HG02623 (cell line): ENCODE data around the gene RTN1.

ENCODE experiments used
- ATAC-seq: cut with Tn5 transposase; IDR thresholded peaks from one replicate; pipeline ENCODE4 v1.9.1; 2021; ENCODE audit warnings: moderate library complexity; ENCODE audit not compliant: unreplicated experiment

RTN1 gene, protein sequence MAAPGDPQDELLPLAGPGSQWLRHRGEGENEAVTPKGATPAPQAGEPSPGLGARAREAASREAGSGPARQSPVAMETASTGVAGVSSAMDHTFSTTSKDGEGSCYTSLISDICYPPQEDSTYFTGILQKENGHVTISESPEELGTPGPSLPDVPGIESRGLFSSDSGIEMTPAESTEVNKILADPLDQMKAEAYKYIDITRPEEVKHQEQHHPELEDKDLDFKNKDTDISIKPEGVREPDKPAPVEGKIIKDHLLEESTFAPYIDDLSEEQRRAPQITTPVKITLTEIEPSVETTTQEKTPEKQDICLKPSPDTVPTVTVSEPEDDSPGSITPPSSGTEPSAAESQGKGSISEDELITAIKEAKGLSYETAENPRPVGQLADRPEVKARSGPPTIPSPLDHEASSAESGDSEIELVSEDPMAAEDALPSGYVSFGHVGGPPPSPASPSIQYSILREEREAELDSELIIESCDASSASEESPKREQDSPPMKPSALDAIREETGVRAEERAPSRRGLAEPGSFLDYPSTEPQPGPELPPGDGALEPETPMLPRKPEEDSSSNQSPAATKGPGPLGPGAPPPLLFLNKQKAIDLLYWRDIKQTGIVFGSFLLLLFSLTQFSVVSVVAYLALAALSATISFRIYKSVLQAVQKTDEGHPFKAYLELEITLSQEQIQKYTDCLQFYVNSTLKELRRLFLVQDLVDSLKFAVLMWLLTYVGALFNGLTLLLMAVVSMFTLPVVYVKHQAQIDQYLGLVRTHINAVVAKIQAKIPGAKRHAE

DNA sequence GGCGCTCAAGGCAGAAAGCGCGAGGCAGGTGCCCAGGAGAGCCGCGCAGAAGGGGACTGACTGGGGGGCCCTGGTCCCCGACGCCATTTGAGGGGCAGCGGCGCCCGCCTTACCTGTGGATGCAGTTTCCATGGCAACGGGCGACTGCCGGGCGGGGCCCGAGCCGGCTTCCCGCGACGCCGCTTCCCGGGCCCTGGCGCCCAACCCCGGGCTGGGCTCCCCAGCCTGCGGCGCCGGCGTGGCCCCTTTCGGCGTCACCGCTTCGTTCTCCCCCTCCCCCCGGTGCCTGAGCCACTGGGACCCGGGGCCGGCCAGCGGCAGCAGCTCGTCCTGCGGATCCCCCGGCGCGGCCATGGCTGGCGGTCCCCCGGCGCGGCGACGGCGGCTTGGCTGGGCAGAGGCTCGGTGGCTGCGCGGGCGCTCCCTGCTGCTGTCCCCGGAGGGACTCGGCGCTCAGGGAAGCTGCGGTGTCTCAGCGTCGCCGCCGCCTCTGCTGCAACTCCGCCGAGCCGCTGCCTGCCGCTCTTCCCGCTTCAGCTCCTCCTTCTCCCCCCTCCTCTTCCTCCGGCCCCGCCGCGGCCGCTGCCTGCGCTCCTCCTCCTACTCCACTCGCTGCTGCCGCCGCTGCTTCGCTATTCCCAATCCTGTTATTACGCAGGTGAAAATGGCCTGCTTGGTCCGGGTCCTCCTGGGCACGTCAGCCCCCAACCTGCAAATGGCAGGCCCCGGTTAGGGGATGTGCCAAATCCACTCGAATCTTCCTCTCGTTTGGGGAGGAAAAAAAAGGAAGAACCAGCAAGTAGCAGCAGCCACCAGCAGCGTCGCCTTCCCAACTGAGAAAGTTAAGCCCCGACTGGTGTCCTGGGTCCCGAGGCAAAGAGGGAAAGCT is at the start of gene RTN1:
Gene RTN1 (minus strand): TSS at position 500 of the 889 bp plus-strand sequence. CDS start 146 bp downstream, at position 354.
- peak; percentile 38 for ATAC-seq

DNA sequence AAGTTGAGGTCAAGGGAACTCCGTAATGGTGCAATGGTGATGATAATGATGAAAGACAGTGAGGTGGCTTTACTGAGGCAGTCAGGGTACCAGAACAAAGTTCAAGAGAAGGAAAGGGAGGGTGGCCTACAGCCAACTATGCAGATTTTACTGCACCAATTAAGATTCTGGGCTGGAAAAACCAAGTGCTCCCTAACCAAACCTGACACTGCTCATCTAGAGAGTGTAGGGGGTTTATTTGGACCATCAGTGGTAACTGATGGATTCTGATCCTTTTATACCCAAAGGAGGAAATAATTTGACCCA is 49.8 kb upstream of the RTN1 start:
- ATAC-seq: no peak

- no peak for ATAC-seq
Measured at GRCh38 chr14:59919570-59920377, 49.2 kb upstream of the RTN1 start, which contains the start of gene LRRC9. Gene LRRC9 (plus strand): TSS chr14:59920144.

GRCh38 chr14:59918824-59919569 is 48.4 kb upstream of the RTN1 start:
- no peak for ATAC-seq

GRCh38 chr14:59913187-59913586 is 42.6 kb upstream of the RTN1 start:
- no peak for ATAC-seq

DNA sequence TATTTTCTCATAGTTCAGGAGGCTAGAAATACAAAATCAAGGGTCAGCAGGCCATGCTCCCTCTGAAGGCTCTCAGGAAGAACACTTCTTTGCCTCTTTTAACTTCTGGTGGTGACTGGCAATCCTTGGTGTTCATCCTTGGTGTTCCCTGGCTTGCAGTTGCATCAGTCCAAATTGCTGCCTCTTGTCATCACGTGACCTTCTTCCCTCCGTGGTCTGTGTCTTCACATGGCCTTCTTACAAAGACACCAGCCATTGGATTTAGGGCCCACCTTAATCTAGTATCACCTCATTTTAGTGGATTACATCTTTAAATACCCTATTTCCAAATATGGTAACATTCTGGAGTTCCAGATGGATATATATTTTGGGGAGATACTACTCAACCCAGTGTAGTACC is 41.9 kb upstream of the RTN1 start:
- ATAC-seq: no peak

- ATAC-seq: no peak
Measured at GRCh38 chr14:59905188-59905587, 34.6 kb upstream of the RTN1 start.

- ATAC-seq: no peak
Measured at GRCh38 chr14:59904184-59904583, 33.6 kb upstream of the RTN1 start.

- no peak for ATAC-seq
Measured at GRCh38 chr14:59900556-59900955, 30.0 kb upstream of the RTN1 start.

GRCh38 chr14:59897757-59898383 is 27.3 kb upstream of the RTN1 start:
- no peak for ATAC-seq

DNA sequence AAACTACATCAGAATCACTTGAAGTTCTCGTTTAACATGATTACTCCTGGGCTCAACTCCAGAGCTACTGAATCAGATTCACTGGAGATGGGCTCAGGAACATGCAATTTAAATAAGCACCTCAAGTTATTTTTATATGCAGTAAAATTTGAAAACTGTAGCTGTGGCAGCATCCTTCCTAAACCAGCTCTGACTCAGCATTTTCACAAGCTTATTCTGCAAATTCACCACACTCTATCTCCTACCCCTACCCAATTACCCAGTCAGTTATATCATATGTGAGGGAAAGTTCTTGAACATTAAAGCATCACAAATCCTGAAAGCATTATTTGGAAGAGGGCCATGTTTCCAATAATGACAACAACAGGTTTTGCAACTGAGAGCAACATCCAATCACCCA is 25.1 kb upstream of the RTN1 start:
- no peak for ATAC-seq

GRCh38 chr14:59890676-59891075 is 20.1 kb upstream of the RTN1 start:
- no peak for ATAC-seq

- ATAC-seq: no peak
Measured at GRCh38 chr14:59882957-59883356, 12.4 kb upstream of the RTN1 start.

GRCh38 chr14:59871166-59871495 is 555 bp upstream of the RTN1 start:
- ATAC-seq: no peak

DNA sequence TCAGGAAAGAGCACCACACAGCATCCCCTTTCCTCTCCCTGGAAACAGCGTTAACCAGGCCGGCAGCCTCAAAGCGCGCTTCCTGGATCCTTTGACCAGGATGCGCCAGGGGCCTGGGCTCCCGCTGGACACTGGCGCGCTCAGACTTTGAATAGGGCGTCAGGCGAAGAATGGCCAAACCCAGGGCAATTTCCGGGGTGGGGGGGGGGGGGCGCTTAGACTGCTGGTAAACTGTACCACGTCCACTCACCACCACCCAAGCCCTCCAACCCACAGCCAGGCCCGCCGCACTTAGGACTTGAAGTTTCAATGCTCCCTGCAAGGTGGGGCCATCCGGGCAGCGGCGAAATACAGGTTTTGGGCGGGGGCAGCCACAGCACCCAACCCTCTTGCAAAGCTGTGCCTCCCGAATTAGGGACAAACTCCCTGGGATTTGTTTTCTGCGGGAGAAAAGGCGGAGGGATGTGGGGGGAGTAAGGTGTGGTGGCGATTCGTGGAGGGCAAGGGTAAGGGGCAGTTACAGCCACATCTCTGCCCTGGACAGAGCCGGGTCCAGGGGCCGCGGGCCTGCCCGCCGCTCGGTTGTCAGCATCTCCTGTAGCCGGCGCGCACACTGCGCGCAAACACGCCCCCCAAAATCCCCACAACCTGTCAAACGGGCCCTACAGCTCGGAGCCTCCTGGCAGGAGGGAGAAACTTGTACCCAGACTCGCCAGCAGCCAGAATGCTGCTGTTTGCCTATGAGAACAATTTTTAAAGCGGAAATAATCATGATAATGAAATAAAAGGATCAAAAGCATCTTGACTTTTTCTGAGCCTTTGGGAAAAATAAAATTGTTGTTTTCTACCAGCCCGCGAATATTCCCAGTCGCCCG is 958 bp downstream of the RTN1 start:
- no peak for ATAC-seq

GRCh38 chr14:59868021-59868420 is 2.6 kb downstream of the RTN1 start:
- ATAC-seq: no peak

GRCh38 chr14:59863806-59864525 is 6.6 kb downstream of the RTN1 start:
- ATAC-seq: no peak

GRCh38 chr14:59857328-59857727 is 13.2 kb downstream of the RTN1 start:
- no peak for ATAC-seq
